NCI-H748 (cell line): ENCODE data around the gene GFRA4.
"Not testable (repeated sequence)": the region's sequence is repeated elsewhere in the genome, so short reads cannot be mapped to it uniquely, and the experiment has no call there.

Experiments
- DNase-seq: peaks from one replicate; lab custom pipeline; 2025; ENCODE audit not compliant: unreplicated experiment; lab: John Stamatoyannopoulos, UW

Gene GFRA4

GRCh38 chr20:3622406-3622805 lies 40.8 kb downstream of the GFRA4 start:
- DNase-seq, result no peak

GRCh38 chr20:3621111-3621510 lies 42.1 kb downstream of the GFRA4 start:
- DNase-seq, result no peak

GRCh38 chr20:3616250-3616649 lies 46.9 kb downstream of the GFRA4 start:
- no peak for DNase-seq

- DNase-seq, result not testable (repeated sequence)
Observed at GRCh38 chr20:3615171-3615840, 47.9 kb downstream of the GFRA4 start.

GRCh38 chr20:3614466-3614865 lies 48.7 kb downstream of the GFRA4 start:
- DNase-seq, result no peak

- DNase-seq, result no peak
Observed at GRCh38 chr20:3613821-3614440, 49.3 kb downstream of the GFRA4 start.

GRCh38 chr20:3612795-3613572 lies 50.2 kb downstream of the GFRA4 start:
- no peak for DNase-seq

GRCh38 chr20:3611901-3612300 lies 51.3 kb downstream of the GFRA4 start:
- no peak for DNase-seq
